Spleen (tissue), 7 donors: ENCODE data around the gene FAM185A.

Experiments
- POLR2A ChIP-seq, 3 donors: fragments of 450-650 bp; IDR thresholded peaks; one replicate each; pipeline ENCODE4 v1.5.1; 2017; ENCODE audit warnings: antibody characterized with exemption in 3 of 3, mild to moderate bottlenecking in 1 of 3
- POLR2AphosphoS5 ChIP-seq, 3 donors: sonication (generic); formaldehyde crosslinking; IDR thresholded peaks; one replicate each; pipeline ENCODE4 v1.5.1; 2017; ENCODE audit warnings: antibody characterized with exemption in 3 of 3
- TF ChIP-seq, protein P1 (sequence below), 11 experiments: fragments of 200-600 bp in 7 of 11; fragments of 450-650 bp in 4 of 11; sonication (generic) in 4 of 11; IDR thresholded peaks in 8 of 11; conservative IDR thresholded peaks in 3 of 11; 1 replicate in 7 of 11; 2 replicates in 4 of 11; pipeline versions ENCODE4 v1.4.0 to v1.8.0; 2016 to 2021; ENCODE audit warnings: antibody characterized with exemption in 11 of 11, inconsistent platforms in 4 of 11, mild to moderate bottlenecking in 1 of 11
- donor health status: DM: no; HTN: no; CAD: no; lungs with moderate emphysema.
- donor health status: DM: no; HTN: no; CAD: no.
- donor health status: DM: no; HTN: no; CAD: no.

DNA sequence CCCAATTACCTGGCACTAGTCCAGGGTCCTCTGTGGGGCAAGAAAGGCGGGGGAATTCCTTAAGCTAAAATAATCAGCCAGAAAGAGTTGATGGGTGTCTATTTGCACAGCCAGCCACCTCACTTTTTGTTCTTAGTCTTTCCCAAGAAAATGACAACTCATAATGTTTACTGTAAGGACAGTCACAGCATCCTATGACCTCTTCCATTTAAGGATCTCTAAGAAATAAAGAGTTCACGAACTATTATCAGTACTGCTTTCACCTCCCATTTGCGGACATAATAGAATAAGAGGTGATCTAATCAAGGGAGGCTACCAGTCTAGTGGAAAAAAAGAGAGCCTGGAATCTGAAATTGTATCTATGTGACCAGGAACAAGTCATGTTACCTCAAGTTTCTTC is 91.6 kb downstream of the FAM185A start:
- no peak for TF ChIP-seq POLR2A (IDR thresholded peaks at IDR 0.05)
- TF ChIP-seq, protein P1, sequence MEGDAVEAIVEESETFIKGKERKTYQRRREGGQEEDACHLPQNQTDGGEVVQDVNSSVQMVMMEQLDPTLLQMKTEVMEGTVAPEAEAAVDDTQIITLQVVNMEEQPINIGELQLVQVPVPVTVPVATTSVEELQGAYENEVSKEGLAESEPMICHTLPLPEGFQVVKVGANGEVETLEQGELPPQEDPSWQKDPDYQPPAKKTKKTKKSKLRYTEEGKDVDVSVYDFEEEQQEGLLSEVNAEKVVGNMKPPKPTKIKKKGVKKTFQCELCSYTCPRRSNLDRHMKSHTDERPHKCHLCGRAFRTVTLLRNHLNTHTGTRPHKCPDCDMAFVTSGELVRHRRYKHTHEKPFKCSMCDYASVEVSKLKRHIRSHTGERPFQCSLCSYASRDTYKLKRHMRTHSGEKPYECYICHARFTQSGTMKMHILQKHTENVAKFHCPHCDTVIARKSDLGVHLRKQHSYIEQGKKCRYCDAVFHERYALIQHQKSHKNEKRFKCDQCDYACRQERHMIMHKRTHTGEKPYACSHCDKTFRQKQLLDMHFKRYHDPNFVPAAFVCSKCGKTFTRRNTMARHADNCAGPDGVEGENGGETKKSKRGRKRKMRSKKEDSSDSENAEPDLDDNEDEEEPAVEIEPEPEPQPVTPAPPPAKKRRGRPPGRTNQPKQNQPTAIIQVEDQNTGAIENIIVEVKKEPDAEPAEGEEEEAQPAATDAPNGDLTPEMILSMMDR (IDR thresholded peaks at IDR 0.05 in 8 of 11, conservative IDR thresholded peaks at IDR 0.05 in 3 of 11) = no peak
- no peak for TF ChIP-seq POLR2AphosphoS5 (IDR thresholded peaks at IDR 0.05)
